ENCODE results near the gene CALB2.

DNA sequence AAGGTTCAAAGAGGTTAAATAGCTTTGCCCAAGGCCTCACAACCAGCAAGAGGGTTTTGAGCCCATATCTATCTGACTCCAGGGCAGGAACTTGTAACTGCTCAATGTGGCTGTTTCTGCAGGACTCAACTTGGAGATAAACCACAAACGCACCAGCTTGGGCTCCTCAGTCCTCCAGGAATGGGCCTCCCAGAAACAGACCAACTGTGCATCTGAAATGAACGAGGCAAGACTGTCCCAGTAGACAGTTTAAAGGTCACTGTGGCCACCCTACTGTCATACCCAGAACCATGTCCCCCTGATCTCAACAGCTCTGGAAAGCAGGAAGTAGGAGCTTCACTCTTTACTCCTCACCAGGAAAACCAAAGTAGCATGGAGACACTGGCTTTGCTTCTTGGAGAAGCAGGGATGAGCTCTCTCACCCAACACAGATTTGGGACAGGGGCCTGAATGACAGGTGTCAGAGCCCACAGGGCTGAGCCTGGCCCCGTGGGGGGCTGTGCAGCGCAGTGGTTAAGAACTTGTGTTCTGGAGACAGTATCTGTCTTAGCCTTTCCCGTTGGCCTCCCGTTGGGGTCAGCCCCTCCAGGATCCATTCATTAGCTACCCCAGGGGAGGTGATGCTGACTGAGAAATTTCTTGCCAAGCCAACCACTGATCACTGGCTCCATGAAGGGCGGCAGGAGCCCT lies 2.3 kb upstream of the CALB2 start:
- TF ChIP-seq, protein P1, sequence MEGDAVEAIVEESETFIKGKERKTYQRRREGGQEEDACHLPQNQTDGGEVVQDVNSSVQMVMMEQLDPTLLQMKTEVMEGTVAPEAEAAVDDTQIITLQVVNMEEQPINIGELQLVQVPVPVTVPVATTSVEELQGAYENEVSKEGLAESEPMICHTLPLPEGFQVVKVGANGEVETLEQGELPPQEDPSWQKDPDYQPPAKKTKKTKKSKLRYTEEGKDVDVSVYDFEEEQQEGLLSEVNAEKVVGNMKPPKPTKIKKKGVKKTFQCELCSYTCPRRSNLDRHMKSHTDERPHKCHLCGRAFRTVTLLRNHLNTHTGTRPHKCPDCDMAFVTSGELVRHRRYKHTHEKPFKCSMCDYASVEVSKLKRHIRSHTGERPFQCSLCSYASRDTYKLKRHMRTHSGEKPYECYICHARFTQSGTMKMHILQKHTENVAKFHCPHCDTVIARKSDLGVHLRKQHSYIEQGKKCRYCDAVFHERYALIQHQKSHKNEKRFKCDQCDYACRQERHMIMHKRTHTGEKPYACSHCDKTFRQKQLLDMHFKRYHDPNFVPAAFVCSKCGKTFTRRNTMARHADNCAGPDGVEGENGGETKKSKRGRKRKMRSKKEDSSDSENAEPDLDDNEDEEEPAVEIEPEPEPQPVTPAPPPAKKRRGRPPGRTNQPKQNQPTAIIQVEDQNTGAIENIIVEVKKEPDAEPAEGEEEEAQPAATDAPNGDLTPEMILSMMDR (conservative IDR thresholded peaks at IDR 0.05; ENCODE audit: low read depth, low read length): no peak
- no peak for TF ChIP-seq EZH2 (IDR thresholded peaks at IDR 0.05; ENCODE audit: borderline replicate concordance, low read depth, low read length, poor library complexity, severe bottlenecking)

All from A673 (cell line).